ENCODE data around the gene FXYD6.

Gene FXYD6

DNA sequence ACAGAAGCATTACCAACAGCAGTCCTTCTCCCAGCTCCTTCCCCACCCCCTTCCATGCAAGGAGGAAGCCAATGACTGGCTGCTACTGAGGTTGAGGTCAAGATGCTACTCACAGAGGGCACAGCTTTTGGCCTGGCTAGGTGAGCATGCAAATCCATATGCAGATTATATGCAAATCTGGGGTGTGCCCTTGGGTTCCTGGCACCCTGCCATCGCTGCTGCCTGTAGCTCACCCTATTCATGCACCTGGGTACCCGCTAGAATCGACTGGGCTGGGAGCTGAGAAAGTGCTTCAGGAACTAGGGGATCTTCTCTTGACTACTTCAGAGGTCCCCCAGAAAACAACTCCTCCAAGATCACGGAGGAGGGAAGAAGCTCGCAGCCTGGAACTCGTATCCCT, 83.5 kb downstream of the FXYD6 start:
- TF ChIP-seq CTCF (conservative IDR thresholded peaks at IDR 0.05) (no peak), ZFX (IDR thresholded peaks at IDR 0.05) (no peak)
- no peak overlapping the region for H3K27ac ChIP-seq

GRCh38 chr11:117792241-117792640, 84.2 kb downstream of the FXYD6 start:
- no peak overlapping the region for H3K27ac ChIP-seq
- TF ChIP-seq ZFX (IDR thresholded peaks at IDR 0.05) (no peak), CTCF (conservative IDR thresholded peaks at IDR 0.05) (no peak)

- H3K27ac ChIP-seq = no peak overlapping the region
- no peak for TF ChIP-seq CTCF (conservative IDR thresholded peaks at IDR 0.05)
- TF ChIP-seq ZFX (IDR thresholded peaks at IDR 0.05) = no peak
These were observed 86.2 kb downstream of the FXYD6 start for GRCh38 chr11:117790279-117790678.

GRCh38 chr11:117789241-117789640, 87.2 kb downstream of the FXYD6 start:
- no peak overlapping the region for H3K27ac ChIP-seq
- no peak for TF ChIP-seq ZFX (IDR thresholded peaks at IDR 0.05)

Data from C4-2B (cell line).